ENCODE data around the gene LCOR. TPM values are rescaled to one million over a fixed set of nuclear protein-coding genes. Genes with fewer than 3 reads are reported as not detected.

Gene LCOR
- total and polyA plus RNA-seq, 8 donors, result 2.0 to 61.3 (median 18.0) TPM

DNA sequence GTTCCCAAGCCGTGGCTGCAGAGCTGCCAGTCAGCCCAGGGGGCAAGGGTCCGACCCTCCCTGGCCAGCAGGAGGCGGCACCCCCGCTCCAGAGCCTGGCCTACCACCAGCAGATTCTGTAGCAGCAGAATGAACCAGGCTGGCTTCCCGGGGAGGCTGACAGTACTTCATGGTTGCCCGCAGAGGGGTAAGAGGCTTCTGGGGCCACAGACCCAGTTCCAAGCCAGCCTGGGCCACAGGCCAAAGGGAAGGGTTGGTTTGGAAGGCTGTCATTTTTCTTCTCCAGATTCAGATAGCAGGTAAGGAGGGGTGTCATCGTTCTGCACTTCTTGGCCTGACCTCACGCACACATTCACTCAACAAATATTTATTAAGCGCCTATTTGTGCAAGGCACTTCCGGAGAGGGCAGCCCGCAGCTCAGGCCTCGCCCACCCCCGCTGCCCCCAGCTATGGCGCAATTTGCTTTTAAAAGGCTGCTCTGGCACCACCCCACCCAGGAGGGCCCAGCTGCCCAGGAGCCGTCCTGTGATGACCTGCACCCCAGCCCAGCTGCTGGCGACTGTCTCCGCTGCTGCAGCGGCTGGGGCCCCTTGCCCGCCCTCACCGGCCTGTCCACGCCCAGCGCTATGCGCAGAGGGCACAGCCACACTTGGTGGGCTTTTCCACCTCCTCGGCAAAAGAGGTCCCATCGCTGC, 168.5 kb downstream of the LCOR start:
- 69 to 83% (median 72%) methylated on average over 17 to 25 of the region's 25 CpGs for WGBS, 5 donors
- Histone ChIP-seq H3K27ac (no peak overlapping the region), H3K9me3 (no peaks in the 10 kb centered on the region), H3K4me1 (peaks cover 0 to 10% (median 4%) of the 10 kb centered on the region in 4 donors), H3K36me3 (no peaks in the 10 kb centered on the region), H3K4me3 (no peak overlapping the region), H3K27me3 (no peaks in the 10 kb centered on the region)
- intact Hi-C loops (cut with DNase I; ENCODE audit: low total_unique reads), result no loop called here
- TF ChIP-seq POLR2AphosphoS5 (IDR thresholded peaks at IDR 0.05), result no peak
- TF ChIP-seq EP300 (IDR thresholded peaks at IDR 0.05), result no peak
- no peak for TF ChIP-seq POLR2A (IDR thresholded peaks at IDR 0.05)
- TF ChIP-seq CTCF (IDR thresholded peaks at IDR 0.05), result no peak
- DNase-seq, result peak in 1 of 2 donors; percentile 39

GRCh38 chr10:97001183-97001991, 169.3 kb downstream of the LCOR start:
- no peak for TF ChIP-seq EP300 (IDR thresholded peaks at IDR 0.05)
- no peak for TF ChIP-seq POLR2A (IDR thresholded peaks at IDR 0.05)
- TF ChIP-seq CTCF (IDR thresholded peaks at IDR 0.05), result no peak
- intact Hi-C loops (cut with DNase I; ENCODE audit: low total_unique reads), result no loop called here
- Histone ChIP-seq H3K27ac (no peak overlapping the region), H3K4me3 (no peak overlapping the region), H3K36me3 (no peaks in the 10 kb centered on the region), H3K27me3 (no peaks in the 10 kb centered on the region), H3K9me3 (peaks cover 0 to 3% (median 0%) of the 10 kb centered on the region in 4 donors), H3K4me1 (peaks cover 0 to 10% (median 4%) of the 10 kb centered on the region in 4 donors)
- DNase-seq, result no peak
- WGBS, 5 donors, result 86 to 89% (median 89%) methylated on average over 13 to 17 of the region's 17 CpGs

GRCh38 chr10:97002670-97003069, 170.6 kb downstream of the LCOR start:
- 86 to 95% (median 94%) methylated on average over 9 to 16 of the region's 16 CpGs for WGBS, 5 donors
- Histone ChIP-seq H3K36me3 (no peaks in the 10 kb centered on the region), H3K27me3 (no peaks in the 10 kb centered on the region), H3K4me1 (peaks cover 0 to 10% (median 4%) of the 10 kb centered on the region in 4 donors), H3K27ac (no peak overlapping the region), H3K4me3 (no peak overlapping the region), H3K9me3 (peaks cover 0 to 14% (median 4%) of the 10 kb centered on the region in 4 donors)
- DNase-seq, result no peak
- intact Hi-C loops (cut with DNase I; ENCODE audit: low total_unique reads), result no loop called here
- TF ChIP-seq EP300 (IDR thresholded peaks at IDR 0.05), result no peak
- no peak for TF ChIP-seq CTCF (IDR thresholded peaks at IDR 0.05)
- no peak for TF ChIP-seq POLR2AphosphoS5 (IDR thresholded peaks at IDR 0.05)
- TF ChIP-seq POLR2A (IDR thresholded peaks at IDR 0.05), result no peak

DNA sequence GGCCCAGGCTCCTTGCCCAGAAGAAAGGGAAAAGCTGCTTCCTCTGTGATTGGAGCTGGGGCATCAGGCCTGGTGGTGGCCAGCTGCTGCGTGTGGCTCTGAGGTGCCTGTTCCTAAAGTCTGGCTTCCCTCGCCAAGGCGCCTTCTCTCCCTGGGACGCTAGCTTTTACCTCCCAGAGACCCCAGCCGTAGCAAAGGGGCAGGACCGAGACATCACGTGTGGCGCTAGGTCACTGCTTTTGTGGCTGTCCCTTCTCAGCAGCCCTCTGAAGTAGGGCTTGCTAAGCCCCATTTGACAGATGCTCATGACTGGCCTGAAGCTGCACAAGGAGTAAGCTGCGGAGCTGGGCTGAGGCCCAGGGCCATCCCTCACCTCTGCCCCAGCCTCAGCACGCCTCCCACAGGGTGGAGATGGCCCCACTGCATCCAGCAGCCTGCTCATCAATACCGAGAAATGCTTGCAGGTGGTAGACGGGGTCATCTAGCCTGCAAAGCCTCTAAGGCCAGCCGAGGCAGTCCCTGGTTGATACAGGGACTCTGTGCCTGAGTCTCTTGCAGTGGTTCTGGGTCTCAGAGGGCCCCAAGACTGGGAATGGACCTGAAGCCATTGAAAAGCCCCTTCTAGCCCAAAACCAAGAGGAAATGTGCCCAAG, 171.2 kb downstream of the LCOR start:
- Histone ChIP-seq H3K4me1 (peaks cover 0 to 7% (median 3%) of the 10 kb centered on the region in 4 donors), H3K4me3 (no peak overlapping the region), H3K27me3 (no peaks in the 10 kb centered on the region), H3K9me3 (peaks cover 0 to 20% (median 9%) of the 10 kb centered on the region in 4 donors), H3K27ac (no peak overlapping the region), H3K36me3 (no peaks in the 10 kb centered on the region)
- intact Hi-C loops (cut with DNase I; ENCODE audit: low total_unique reads), result no loop called here
- DNase-seq, result no peak
- WGBS, 5 donors, result 87 to 94% (median 90%) methylated on average over 13 of the region's 13 CpGs
- no peak for TF ChIP-seq CTCF (IDR thresholded peaks at IDR 0.05)
- no peak for TF ChIP-seq POLR2A (IDR thresholded peaks at IDR 0.05)
- no peak for TF ChIP-seq POLR2AphosphoS5 (IDR thresholded peaks at IDR 0.05)
- TF ChIP-seq EP300 (IDR thresholded peaks at IDR 0.05), result no peak
